ENCODE data around the gene L3MBTL4. TPM values are rescaled to one million over a fixed set of nuclear protein-coding genes. Genes with fewer than 3 reads are reported as not detected.

The L3MBTL4 gene
- total and polyA plus RNA-seq, 10 of the 15 experiments (the other 5 are each of a cell fraction or from before 2014, with no cell fraction given): 1.3 to 8.7 (median 3.8) TPM

- Histone ChIP-seq H3K27ac (ENCODE audit: control insufficient read depth, insufficient read depth) (peak overlapping the region; percentile 30), H2AFZ (ENCODE audit: control insufficient read depth, low read depth, low read length) (no peak overlapping the region; the same call in 1 of the 2 replicates), H3K36me3 (ENCODE audit: control insufficient read depth in 2 of 2, insufficient read depth in 2 of 2, low read length in 1 of 2) (no peaks in the 10 kb centered on the region), H3K4me1 (ENCODE audit: control insufficient read depth, insufficient read depth, low read length) (peaks cover 60% of the 10 kb centered on the region), H3K9ac (ENCODE audit: control insufficient read depth, insufficient read depth, low read length) (peak overlapping the region; percentile 41), H3K9me3 (replicated peaks; ENCODE audit: control insufficient read depth, insufficient read depth, low read length) (no peaks in the 10 kb centered on the region; the same call in 2 of the 3 replicates), H4K20me1 (ENCODE audit: control insufficient read depth, insufficient read depth) (no peaks in the 10 kb centered on the region), H3K79me2 (ENCODE audit: control insufficient read depth, insufficient read depth, low read length) (no peaks in the 10 kb centered on the region), H3K27me3 (replicated peaks in 1 of 2; ENCODE audit: control insufficient read depth in 2 of 2, insufficient read depth in 2 of 2, low read length in 1 of 2) (no peaks in the 10 kb centered on the region), H3K4me3 (no peak overlapping the region), H3K4me2 (ENCODE audit: control insufficient read depth, insufficient read depth) (peak overlapping the region; percentile 45)
- ATAC-seq: peak; percentile 63
- ChIA-PET SMC1A (ENCODE audit: uncharacterized antibody, unreplicated experiment) (no interaction called here), POLR2A (no interaction called here), CTCF (interaction anchor here (0.6 kb wide), 1 partner anchor 8 kb away, joined by 3 read pairs; no protein-coding TSS in a partner anchor), RAD21 (ENCODE audit: unreplicated experiment) (no interaction called here)
- no TSS peak for BruUV-seq (replicated peaks)
- WGBS (ENCODE audit: insufficient coverage, insufficient replicate concordance, low lambda C conversion rate, missing lambda C conversion rate): 24% methylated on average over 9 of the region's 9 CpGs
- in situ Hi-C loops (cut with MboI): no loop called here
- peak; percentile 71 for FAIRE-seq
- intact Hi-C loops (cut with micrococcal nuclease; ENCODE audit: unreplicated experiment): loop anchor here (10.0 kb wide), 1 partner anchor 435 kb away; the partner anchor contains the start of gene L3MBTL4
- DNase-seq (ENCODE audit: low read depth, low spot score): peak; percentile 79
- TF ChIP-seq RUNX3 (IDR thresholded peaks at IDR 0.05; ENCODE audit: low read length) (peak; percentile 65), POLR2AphosphoS5 (IDR thresholded peaks at IDR 0.05; ENCODE audit: low read length) (peak; percentile 35; the same call in 1 of the 2 replicates), PBX3 (IDR thresholded peaks at IDR 0.05; ENCODE audit: insufficient replicate concordance, low read depth, low read length) (no peak), IKZF2 (IDR thresholded peaks at IDR 0.05) (peak in 1 of 2 experiments; percentile 40; a peak in 2 of 4 replicates), SIX5 (IDR thresholded peaks at IDR 0.05; ENCODE audit: low read depth, low read length, severe bottlenecking) (no peak), TAF1 (IDR thresholded peaks at IDR 0.05; ENCODE audit: borderline replicate concordance, low read depth, low read length) (no peak), ZBED1 (IDR thresholded peaks at IDR 0.05; ENCODE audit: borderline replicate concordance) (no peak), MLLT1 (IDR thresholded peaks at IDR 0.05) (peak; percentile 83), STAT1 (conservative IDR thresholded peaks at IDR 0.05) (no peak), RELB (IDR thresholded peaks at IDR 0.05; ENCODE audit: low read depth) (peak; percentile 66), MTA3 (IDR thresholded peaks at IDR 0.05; ENCODE audit: borderline replicate concordance, low read length) (no peak; the same call in 1 of the 2 replicates), SMAD1 (IDR thresholded peaks at IDR 0.05; ENCODE audit: low read depth, partially characterized antibody) (no peak), NR2C1 (IDR thresholded peaks at IDR 0.05) (no peak), BACH1 (IDR thresholded peaks at IDR 0.05; ENCODE audit: borderline replicate concordance) (no peak), MEF2B (IDR thresholded peaks at IDR 0.05; ENCODE audit: partially characterized antibody, poor library complexity, severe bottlenecking) (no peak), RB1 (IDR thresholded peaks at IDR 0.05; ENCODE audit: borderline replicate concordance) (no peak), TCF7 (IDR thresholded peaks at IDR 0.05; ENCODE audit: borderline replicate concordance) (no peak), ZZZ3 (IDR thresholded peaks at IDR 0.05; ENCODE audit: control insufficient read depth, insufficient read length, low read depth) (no peak), SUPT20H (IDR thresholded peaks at IDR 0.05; ENCODE audit: borderline replicate concordance, control insufficient read depth, low read depth, low read length) (no peak), NFIC (IDR thresholded peaks at IDR 0.05; ENCODE audit: low read depth, low read length) (peak; percentile 56), NR2C2 (IDR thresholded peaks at IDR 0.05; ENCODE audit: borderline replicate concordance, control insufficient read depth, insufficient read length, low read depth) (no peak), NFYA (IDR thresholded peaks at IDR 0.05; ENCODE audit: borderline replicate concordance, low read depth, low read length) (no peak)
Observed at GRCh38 chr18:5979971-5980457, 434.7 kb downstream of the L3MBTL4 start.
